ENCODE data around the gene FARP2.

FARP2 gene

DNA sequence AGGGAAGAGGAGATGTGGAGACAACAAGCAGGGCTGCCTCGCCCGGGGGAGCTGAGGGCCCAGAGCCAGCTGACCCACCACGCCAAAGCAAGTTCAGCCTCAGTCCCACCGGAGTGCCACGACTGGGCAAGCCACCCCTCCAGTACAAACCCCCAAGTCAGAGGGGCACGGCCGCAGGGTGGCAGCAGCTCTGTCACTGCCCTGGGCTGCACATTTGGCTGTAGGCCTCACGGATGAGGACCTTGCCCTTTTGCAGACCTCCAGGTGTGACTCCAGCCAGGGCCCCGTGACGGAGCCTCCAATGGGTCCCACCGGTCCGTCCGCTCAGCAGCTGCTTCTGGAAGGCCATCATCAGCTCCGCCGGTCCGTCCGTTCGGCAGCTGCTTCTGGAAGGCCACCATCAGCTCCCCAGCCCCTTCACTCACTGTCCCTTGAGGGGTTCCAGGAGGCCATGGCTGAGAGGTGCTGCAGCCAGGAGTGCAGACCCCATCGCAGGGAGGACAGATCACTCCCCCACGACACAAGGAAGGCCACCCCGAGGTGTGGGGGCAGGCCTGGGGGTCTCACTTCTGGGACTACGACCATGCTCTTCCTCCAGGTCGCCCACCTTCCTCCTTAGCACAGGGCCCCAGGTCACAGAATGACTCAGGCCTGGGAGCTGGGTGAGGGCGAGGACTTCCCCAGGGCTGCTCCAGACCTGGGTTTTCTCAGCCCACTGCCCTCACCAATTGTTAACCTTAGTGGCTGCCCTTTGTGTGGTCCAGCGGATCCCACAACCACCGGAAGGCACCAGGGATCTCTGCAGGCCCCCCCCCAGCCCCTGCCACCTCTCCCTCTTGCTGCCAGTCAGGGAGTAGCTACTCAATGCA, 176.9 kb downstream of the FARP2 start:
- TF ChIP-seq, protein P1, sequence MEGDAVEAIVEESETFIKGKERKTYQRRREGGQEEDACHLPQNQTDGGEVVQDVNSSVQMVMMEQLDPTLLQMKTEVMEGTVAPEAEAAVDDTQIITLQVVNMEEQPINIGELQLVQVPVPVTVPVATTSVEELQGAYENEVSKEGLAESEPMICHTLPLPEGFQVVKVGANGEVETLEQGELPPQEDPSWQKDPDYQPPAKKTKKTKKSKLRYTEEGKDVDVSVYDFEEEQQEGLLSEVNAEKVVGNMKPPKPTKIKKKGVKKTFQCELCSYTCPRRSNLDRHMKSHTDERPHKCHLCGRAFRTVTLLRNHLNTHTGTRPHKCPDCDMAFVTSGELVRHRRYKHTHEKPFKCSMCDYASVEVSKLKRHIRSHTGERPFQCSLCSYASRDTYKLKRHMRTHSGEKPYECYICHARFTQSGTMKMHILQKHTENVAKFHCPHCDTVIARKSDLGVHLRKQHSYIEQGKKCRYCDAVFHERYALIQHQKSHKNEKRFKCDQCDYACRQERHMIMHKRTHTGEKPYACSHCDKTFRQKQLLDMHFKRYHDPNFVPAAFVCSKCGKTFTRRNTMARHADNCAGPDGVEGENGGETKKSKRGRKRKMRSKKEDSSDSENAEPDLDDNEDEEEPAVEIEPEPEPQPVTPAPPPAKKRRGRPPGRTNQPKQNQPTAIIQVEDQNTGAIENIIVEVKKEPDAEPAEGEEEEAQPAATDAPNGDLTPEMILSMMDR (IDR thresholded peaks at IDR 0.05; ENCODE audit: control insufficient read depth, extremely low read depth, insufficient read depth), result no peak
- H3K4me3 ChIP-seq (ENCODE audit: low read depth, low read length), result no peak overlapping the region
- DNase-seq (ENCODE audit: low read depth), result no peak

DNA sequence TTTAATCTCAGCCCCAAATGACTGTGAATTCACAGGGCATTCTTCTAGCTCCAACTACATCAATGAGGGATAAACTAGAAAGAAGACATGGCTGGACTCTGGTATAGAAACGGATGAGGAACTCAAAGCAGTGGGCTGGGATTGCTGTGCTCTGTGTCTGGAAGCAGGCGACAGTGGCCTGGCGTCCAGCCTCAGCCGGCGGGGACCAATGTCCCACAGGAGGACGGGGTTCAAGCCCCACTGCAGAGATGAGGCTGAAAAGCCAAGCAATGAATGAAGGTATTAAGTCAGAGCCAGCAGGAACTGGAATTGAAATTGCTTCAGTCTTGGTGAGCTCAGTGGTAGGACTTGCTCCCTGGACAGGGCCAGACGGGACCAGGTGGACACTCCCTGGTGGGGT, 178.2 kb downstream of the FARP2 start:
- TF ChIP-seq, protein P1 (IDR thresholded peaks at IDR 0.05; ENCODE audit: control insufficient read depth, extremely low read depth, insufficient read depth), result no peak
- no peak overlapping the region for H3K4me3 ChIP-seq (ENCODE audit: low read depth, low read length)
- no peak for DNase-seq (ENCODE audit: low read depth)

DNA sequence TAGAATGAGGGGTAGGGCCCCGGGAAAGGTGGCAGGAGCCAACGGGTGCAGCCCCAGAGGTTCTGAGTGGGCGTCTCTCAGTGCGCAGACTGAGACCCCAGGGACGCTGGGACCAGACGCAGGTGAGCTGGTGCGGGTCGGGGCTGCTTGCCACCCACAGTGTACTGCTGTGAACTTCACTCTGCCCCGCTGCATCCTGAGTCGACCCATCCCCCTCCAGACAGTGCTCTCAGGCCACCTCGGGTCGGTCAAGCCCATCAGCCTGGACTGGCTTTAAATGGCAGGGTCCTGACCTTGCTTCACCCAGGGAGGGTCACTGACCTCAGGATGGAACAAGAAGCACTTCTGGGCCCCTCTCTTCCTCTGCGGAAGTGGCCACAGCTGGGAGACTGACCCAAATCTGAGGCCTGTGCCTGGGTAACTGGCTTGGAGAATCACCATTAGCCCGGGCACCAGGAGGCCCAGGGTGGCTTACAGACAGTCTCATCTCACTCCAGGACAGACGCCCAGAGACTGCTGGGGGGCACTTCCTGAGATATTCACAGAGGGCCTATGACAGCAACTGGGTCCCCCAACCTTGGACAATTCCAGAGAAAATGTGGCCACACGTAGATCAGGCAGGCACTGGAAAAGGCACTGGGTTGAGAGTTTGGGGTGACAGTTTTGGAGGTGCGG, 178.8 kb downstream of the FARP2 start:
- H3K4me3 ChIP-seq (ENCODE audit: low read depth, low read length), result no peak overlapping the region
- TF ChIP-seq, protein P1 (IDR thresholded peaks at IDR 0.05; ENCODE audit: control insufficient read depth, extremely low read depth, insufficient read depth), result no peak
- DNase-seq (ENCODE audit: low read depth), result no peak

DNA sequence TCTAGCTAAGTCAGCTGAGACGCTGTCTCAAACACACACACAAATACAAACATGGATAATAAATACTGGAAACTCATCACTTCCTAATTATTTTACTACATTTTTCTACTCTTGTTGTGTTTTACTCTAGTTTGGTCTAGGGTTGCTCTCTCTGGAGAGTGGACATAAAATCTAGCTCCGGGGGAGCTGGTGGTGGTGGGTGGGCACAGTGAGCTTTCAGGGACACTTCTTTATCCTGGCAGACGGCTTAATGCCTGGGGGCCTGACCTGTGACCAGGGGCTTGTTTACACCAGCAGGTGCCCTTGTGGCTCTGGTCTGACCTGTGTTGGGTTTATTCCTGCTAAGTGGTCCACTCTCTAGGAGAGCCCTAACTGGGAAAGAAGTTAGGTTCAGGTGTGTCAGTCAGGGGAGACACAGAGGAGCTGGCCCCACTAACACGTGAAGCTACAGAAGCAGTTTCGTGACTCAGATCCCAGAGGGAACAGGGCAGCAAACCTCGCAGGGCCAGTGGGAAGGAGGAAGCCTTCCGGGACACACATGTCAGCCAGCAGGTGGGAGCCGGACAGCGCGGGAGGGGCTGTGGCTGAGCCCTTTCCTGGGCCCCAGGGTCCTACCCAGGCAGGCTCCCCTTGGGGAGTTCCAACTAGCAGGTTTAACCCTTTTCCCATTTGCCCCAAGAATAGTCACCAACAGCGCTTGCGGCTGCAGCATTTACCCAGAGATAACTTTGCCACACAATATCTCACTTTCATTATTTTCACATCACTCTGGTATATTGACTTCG, 180.0 kb downstream of the FARP2 start:
- no peak for DNase-seq (ENCODE audit: low read depth)
- TF ChIP-seq, protein P1 (IDR thresholded peaks at IDR 0.05; ENCODE audit: control insufficient read depth, extremely low read depth, insufficient read depth), result no peak
- H3K4me3 ChIP-seq (ENCODE audit: low read depth, low read length), result no peak overlapping the region

DNA sequence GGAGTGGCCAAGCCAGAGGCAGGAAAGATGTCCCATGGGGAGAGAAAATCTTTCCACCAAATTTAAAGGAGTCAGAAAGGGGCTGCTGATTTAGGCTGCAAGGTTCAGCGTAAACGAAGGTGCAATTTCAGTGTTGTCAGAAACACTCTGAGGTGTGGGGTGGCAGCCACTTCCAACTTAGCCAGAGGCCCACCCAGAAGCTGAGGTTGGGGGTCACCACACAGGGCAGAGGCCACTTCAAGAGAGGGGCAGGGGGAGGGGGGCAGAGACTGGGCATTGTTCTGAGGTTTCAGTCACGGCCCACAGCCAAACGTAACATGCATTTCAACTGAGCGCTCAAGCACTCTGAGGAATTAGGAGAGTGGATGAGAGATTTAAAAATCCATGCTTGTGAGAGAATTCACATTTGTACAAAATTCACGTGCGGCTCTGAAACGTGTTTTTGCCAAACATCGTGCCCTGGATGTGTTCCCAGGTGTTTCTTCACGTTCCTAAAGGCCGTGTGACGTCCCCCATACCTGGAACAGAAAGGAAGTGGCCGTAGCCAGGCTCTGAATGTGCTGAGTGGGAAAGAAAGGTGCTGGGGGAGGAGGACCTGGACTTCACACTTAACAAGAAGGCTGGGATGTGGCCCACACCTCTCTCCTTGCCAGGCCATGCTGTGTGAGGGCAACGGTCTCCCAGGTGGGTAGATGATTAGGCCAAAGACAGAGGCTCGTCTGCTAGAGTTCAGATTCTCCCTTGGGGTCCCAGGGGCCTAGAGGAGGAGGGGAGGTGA, 182.9 kb downstream of the FARP2 start:
- TF ChIP-seq, protein P1 (IDR thresholded peaks at IDR 0.05; ENCODE audit: control insufficient read depth, extremely low read depth, insufficient read depth), result no peak
- no peak for DNase-seq (ENCODE audit: low read depth)
- H3K4me3 ChIP-seq (ENCODE audit: low read depth, low read length), result no peak overlapping the region

All from LNCaP clone FGC (cell line).